ENCODE results near the gene IMMP1L. TPM values are rescaled to one million over a fixed set of nuclear protein-coding genes. Genes with fewer than 3 reads are reported as not detected.

IMMP1L gene
- total RNA-seq, 2 experiments from 2014 or later = 27.9 to 37.3 TPM

DNA sequence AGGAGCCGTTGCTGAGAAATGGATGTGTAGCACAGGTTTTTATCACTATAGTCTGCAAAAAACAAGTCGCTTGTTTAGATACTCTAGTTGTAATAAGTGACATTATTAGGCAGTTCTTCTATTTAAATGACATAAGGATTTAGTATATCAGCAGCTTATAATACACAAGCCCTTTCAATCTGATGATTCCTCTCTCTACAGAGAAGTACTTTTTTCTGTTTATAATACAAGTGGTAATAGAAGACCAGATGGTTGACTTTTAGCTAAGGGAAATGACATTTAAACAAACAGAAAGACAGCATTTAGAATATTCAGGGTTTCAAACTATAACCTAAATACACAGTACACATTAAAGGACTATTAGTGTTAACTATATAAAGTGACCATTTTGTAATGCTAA lies 60.4 kb downstream of the IMMP1L start:
- Histone ChIP-seq H3K27ac (ENCODE audit: low read depth, low read length, poor library complexity, severe bottlenecking) (no peak overlapping the region), H3K9me3 (ENCODE audit: low read length) (no peaks in the 10 kb centered on the region), H2AFZ (ENCODE audit: low read length) (no peak overlapping the region), H3K4me2 (ENCODE audit: low read length) (no peak overlapping the region), H4K20me1 (ENCODE audit: insufficient read depth, low read length) (no peaks in the 10 kb centered on the region), H3K79me2 (ENCODE audit: insufficient read depth, low read depth, low read length) (no peaks in the 10 kb centered on the region), H3K4me1 (ENCODE audit: insufficient read depth, low read length, poor library complexity, severe bottlenecking) (no peaks in the 10 kb centered on the region), H3K9me2 (ENCODE audit: insufficient read depth, low read length) (no peaks in the 10 kb centered on the region), H3K4me3 (ENCODE audit: low read depth, low read length, poor library complexity, severe bottlenecking) (no peak overlapping the region), H3K36me3 (ENCODE audit: insufficient read depth, low read length) (no peaks in the 10 kb centered on the region)
- TF ChIP-seq, protein P1, sequence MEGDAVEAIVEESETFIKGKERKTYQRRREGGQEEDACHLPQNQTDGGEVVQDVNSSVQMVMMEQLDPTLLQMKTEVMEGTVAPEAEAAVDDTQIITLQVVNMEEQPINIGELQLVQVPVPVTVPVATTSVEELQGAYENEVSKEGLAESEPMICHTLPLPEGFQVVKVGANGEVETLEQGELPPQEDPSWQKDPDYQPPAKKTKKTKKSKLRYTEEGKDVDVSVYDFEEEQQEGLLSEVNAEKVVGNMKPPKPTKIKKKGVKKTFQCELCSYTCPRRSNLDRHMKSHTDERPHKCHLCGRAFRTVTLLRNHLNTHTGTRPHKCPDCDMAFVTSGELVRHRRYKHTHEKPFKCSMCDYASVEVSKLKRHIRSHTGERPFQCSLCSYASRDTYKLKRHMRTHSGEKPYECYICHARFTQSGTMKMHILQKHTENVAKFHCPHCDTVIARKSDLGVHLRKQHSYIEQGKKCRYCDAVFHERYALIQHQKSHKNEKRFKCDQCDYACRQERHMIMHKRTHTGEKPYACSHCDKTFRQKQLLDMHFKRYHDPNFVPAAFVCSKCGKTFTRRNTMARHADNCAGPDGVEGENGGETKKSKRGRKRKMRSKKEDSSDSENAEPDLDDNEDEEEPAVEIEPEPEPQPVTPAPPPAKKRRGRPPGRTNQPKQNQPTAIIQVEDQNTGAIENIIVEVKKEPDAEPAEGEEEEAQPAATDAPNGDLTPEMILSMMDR (conservative IDR thresholded peaks at IDR 0.05; ENCODE audit: low read length) = no peak
- no peak for TF ChIP-seq EZH2phosphoT487 (IDR thresholded peaks at IDR 0.05; ENCODE audit: borderline replicate concordance, low read depth, low read length)
- intact Hi-C loops (cut with micrococcal nuclease; ENCODE audit: unreplicated experiment) = no loop called here
- BruUV-seq (replicated peaks) = no TSS peak
- ChIA-PET POLR2A (no interaction called here), CTCF (ENCODE audit: unreplicated experiment) (no interaction called here)
- no peak for DNase-seq (ENCODE audit: low spot score)

DNA sequence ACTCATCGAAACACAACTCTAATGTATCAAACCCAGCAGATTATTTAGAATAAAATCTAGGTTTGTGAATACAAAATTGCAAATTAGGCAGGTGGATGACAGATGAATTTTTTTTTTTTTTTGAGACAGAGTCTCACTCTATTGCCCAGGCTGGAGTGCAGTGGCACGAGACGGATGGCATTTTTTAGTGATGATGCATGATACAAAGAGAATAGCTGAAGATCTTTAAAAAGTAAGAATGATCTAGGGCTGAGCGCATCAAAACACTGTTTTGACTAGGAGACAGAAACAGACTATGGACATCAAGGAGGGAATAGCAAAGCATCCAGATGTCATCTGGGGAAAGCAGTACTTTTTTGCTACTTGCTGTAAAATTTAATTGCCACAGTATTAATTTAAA lies 63.8 kb downstream of the IMMP1L start:
- H3K4me2 ChIP-seq (ENCODE audit: low read length) = no peak overlapping the region
- H3K27ac ChIP-seq (ENCODE audit: low read depth, low read length, poor library complexity, severe bottlenecking) = no peak overlapping the region
- CTCF ChIA-PET (ENCODE audit: unreplicated experiment) = no interaction called here
- no TSS peak for BruUV-seq (replicated peaks)
- H3K9me2 ChIP-seq (ENCODE audit: insufficient read depth, low read length) = no peaks in the 10 kb centered on the region
- no peaks in the 10 kb centered on the region for H3K79me2 ChIP-seq (ENCODE audit: insufficient read depth, low read depth, low read length)
- intact Hi-C loops (cut with micrococcal nuclease; ENCODE audit: unreplicated experiment) = no loop called here
- no peaks in the 10 kb centered on the region for H3K9me3 ChIP-seq (ENCODE audit: low read length)
- no peak for DNase-seq (ENCODE audit: low spot score)
- H3K4me1 ChIP-seq (ENCODE audit: insufficient read depth, low read length, poor library complexity, severe bottlenecking) = no peaks in the 10 kb centered on the region
- H2AFZ ChIP-seq (ENCODE audit: low read length) = no peak overlapping the region
- H3K36me3 ChIP-seq (ENCODE audit: insufficient read depth, low read length) = no peaks in the 10 kb centered on the region
- H4K20me1 ChIP-seq (ENCODE audit: insufficient read depth, low read length) = no peaks in the 10 kb centered on the region
- POLR2A ChIA-PET = interaction anchor here (0.7 kb wide), 1 partner anchor 40 kb away, joined by 3 read pairs; no protein-coding TSS in a partner anchor
- TF ChIP-seq, protein P1 (conservative IDR thresholded peaks at IDR 0.05; ENCODE audit: low read length) = no peak
- TF ChIP-seq EZH2phosphoT487 (IDR thresholded peaks at IDR 0.05; ENCODE audit: borderline replicate concordance, low read depth, low read length) = no peak
- H3K4me3 ChIP-seq (ENCODE audit: low read depth, low read length, poor library complexity, severe bottlenecking) = no peak overlapping the region

DNA sequence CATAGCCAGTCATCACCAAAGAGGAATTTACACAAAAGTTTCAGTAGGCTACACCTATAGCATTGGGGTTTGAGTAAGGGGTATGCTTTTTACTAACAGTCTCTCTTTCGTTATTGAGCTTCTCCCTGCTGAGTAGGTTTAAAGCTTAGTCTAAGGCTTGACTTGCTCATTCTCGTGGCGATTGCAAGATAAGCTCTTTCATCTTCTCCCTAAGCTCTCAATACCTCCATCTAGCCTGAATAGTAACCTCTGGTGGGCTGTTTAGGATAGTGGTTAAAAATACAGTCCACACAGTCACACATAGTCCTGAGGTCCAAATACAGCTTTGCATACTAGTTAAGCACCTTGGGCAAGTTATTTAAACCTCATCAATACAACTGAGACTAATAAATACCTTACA lies 65.6 kb downstream of the IMMP1L start:
- ChIA-PET CTCF (ENCODE audit: unreplicated experiment) (no interaction called here), POLR2A (interaction anchor here (1.3 kb wide), 1 partner anchor 32 kb away, joined by 4 read pairs; no protein-coding TSS in a partner anchor)
- H3K4me2 ChIP-seq (ENCODE audit: low read length) = no peak overlapping the region
- no peak overlapping the region for H2AFZ ChIP-seq (ENCODE audit: low read length)
- TF ChIP-seq EZH2phosphoT487 (IDR thresholded peaks at IDR 0.05; ENCODE audit: borderline replicate concordance, low read depth, low read length) = no peak
- BruUV-seq (replicated peaks) = no TSS peak
- intact Hi-C loops (cut with micrococcal nuclease; ENCODE audit: unreplicated experiment) = no loop called here
- H3K9me3 ChIP-seq (ENCODE audit: low read length) = no peaks in the 10 kb centered on the region
- H3K79me2 ChIP-seq (ENCODE audit: insufficient read depth, low read depth, low read length) = no peaks in the 10 kb centered on the region
- H4K20me1 ChIP-seq (ENCODE audit: insufficient read depth, low read length) = no peaks in the 10 kb centered on the region
- no peak overlapping the region for H3K27ac ChIP-seq (ENCODE audit: low read depth, low read length, poor library complexity, severe bottlenecking)
- no peaks in the 10 kb centered on the region for H3K4me1 ChIP-seq (ENCODE audit: insufficient read depth, low read length, poor library complexity, severe bottlenecking)
- no peaks in the 10 kb centered on the region for H3K36me3 ChIP-seq (ENCODE audit: insufficient read depth, low read length)
- no peak overlapping the region for H3K4me3 ChIP-seq (ENCODE audit: low read depth, low read length, poor library complexity, severe bottlenecking)
- no peak for DNase-seq (ENCODE audit: low spot score)
- H3K9me2 ChIP-seq (ENCODE audit: insufficient read depth, low read length) = no peaks in the 10 kb centered on the region
